Astrocyte (in vitro differentiated cells and primary cell): Measurements from ENCODE around the gene DGAT2. TPM values are rescaled to one million over a fixed set of nuclear protein-coding genes. Genes with fewer than 3 reads are reported as not detected.

Source experiments
- DNase-seq: peaks from one replicate; pipeline ENCODE4 v3.0.0-alpha.2; 2010; ENCODE audit warnings: low read depth
- FAIRE-seq: peaks from 2 replicates; lab custom pipeline; 2011; peaks lifted over from hg19 to GRCh38; lab: Jason Lieb, UNC
- H2AFZ ChIP-seq: 2 replicates; pipeline ENCODE4 v1.6.0; 2012; ENCODE audit warnings: low read depth, low read length, inconsistent platforms
- H3K27ac ChIP-seq: 2 replicates; pipeline ENCODE4 v1.5.1; 2011; ENCODE audit warnings: low read depth, low read length, inconsistent platforms
- H3K27me3 ChIP-seq: 2 replicates; pipeline ENCODE4 v1.6.0; 2011; ENCODE audit warnings: low read length, inconsistent platforms; ENCODE audit not compliant: insufficient read depth
- H3K36me3 ChIP-seq: 2 replicates; pipeline ENCODE4 v1.5.1; 2011; ENCODE audit warnings: low read length, inconsistent platforms; ENCODE audit not compliant: insufficient read depth
- H3K4me1 ChIP-seq: 2 replicates; pipeline ENCODE4 v1.5.1; 2011; ENCODE audit warnings: low read length, inconsistent platforms; ENCODE audit not compliant: insufficient read depth
- H3K4me2 ChIP-seq: 2 replicates; pipeline ENCODE4 v1.6.0; 2012; ENCODE audit warnings: low read length, inconsistent platforms
- H3K4me3 ChIP-seq: 2 replicates; pipeline ENCODE4 v1.5.1; 2011; ENCODE audit warnings: low read depth, mild to moderate bottlenecking, low read length, inconsistent platforms; ENCODE audit not compliant: insufficient read depth
- H3K79me2 ChIP-seq: 2 replicates; pipeline ENCODE4 v1.6.0; 2012; ENCODE audit warnings: mild to moderate bottlenecking, low read length, inconsistent platforms; ENCODE audit not compliant: insufficient read depth
- H3K9ac ChIP-seq: 2 replicates; pipeline ENCODE4 v1.6.0; 2012; ENCODE audit warnings: mild to moderate bottlenecking, low read length, inconsistent platforms
- H3K9me3 ChIP-seq: 2 replicates; pipeline ENCODE4 v1.5.1; 2012; ENCODE audit warnings: low read depth, mild to moderate bottlenecking, low read length, inconsistent platforms; ENCODE audit not compliant: insufficient read depth
- H4K20me1 ChIP-seq: 2 replicates; pipeline ENCODE4 v1.6.0; 2012; ENCODE audit warnings: low read length, inconsistent platforms; ENCODE audit not compliant: insufficient read depth
- H3K27ac Mint-ChIP-seq: one replicate; pipeline ENCODE4 v1.8.0; 2021; ENCODE audit warnings: mild to moderate bottlenecking, mixed read lengths; ENCODE audit not compliant: unreplicated experiment
- H3K27me3 Mint-ChIP-seq: one replicate; pipeline ENCODE4 v1.8.0; 2021; ENCODE audit warnings: low read depth, mixed read lengths; ENCODE audit not compliant: unreplicated experiment
- H3K36me3 Mint-ChIP-seq: one replicate; pipeline ENCODE4 v1.8.0; 2021; ENCODE audit warnings: low read depth, mixed read lengths; ENCODE audit not compliant: unreplicated experiment
- H3K4me1 Mint-ChIP-seq: one replicate; pipeline ENCODE4 v1.8.0; 2021; ENCODE audit warnings: low read depth, mixed read lengths; ENCODE audit not compliant: unreplicated experiment
- H3K4me3 Mint-ChIP-seq: one replicate; pipeline ENCODE4 v1.8.0; 2021; ENCODE audit warnings: mild to moderate bottlenecking, moderate library complexity, mixed read lengths; ENCODE audit not compliant: unreplicated experiment
- H3K9me3 Mint-ChIP-seq: one replicate; pipeline ENCODE4 v1.8.0; 2021; ENCODE audit warnings: mild to moderate bottlenecking, mixed read lengths; ENCODE audit not compliant: unreplicated experiment
- CTCF ChIP-seq: IDR thresholded peaks from 2 replicates; pipeline ENCODE4 v1.5.1; 2011; ENCODE audit warnings: low read depth, mild to moderate bottlenecking, inconsistent platforms, low read length, moderate library complexity; ENCODE audit not compliant: insufficient read depth
- EZH2 ChIP-seq: IDR thresholded peaks from 2 replicates; pipeline ENCODE4 v1.6.1; 2012; ENCODE audit warnings: mild to moderate bottlenecking, low read length, inconsistent platforms; ENCODE audit not compliant: insufficient read depth
- total RNA-seq: library from RNA; stranded (reverse); gene quantifications from 2 replicates; pipeline ENCODE4 v1.2.1, GENCODE V29; 2021

Gene DGAT2
- total RNA-seq, 1 donor from 2014 or later: 0.73 TPM

DNA sequence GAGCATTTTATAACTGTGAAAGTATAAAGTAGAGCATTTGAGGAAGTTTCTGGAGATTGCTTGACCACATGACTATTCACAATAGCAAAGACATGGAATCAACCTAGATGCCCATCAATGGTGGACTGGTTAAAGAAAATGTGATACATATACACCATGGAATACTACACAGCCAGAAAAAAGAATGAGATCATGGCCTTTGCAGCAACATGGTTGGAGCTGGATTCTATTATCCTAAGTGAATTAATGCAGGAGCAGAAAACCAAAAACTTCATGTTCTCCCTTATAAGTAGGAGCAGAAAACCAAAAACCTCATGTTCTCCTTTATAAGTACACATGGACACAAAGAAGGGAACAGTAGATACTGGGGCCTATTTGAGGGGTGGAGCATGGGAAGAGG, 76.7 kb downstream of the DGAT2 start:
- DNase-seq: no peak
- no peak for FAIRE-seq
- no peaks in the 10 kb centered on the region for H3K9me3 Mint-ChIP-seq

GRCh38 chr11:75849894-75850293, 81.3 kb downstream of the DGAT2 start:
- no peak overlapping the region for H3K4me3 ChIP-seq
- H2AFZ ChIP-seq: no peak overlapping the region
- no peak overlapping the region for H3K27ac ChIP-seq
- no peaks in the 10 kb centered on the region for H3K9me3 ChIP-seq
- H3K4me1 ChIP-seq: no peaks in the 10 kb centered on the region
- Mint-ChIP-seq H3K4me3 (no peak overlapping the region), H3K36me3 (no peaks in the 10 kb centered on the region), H3K9me3 (no peaks in the 10 kb centered on the region), H3K27ac (no peak overlapping the region), H3K4me1 (peaks cover 11% of the 10 kb centered on the region), H3K27me3 (no peaks in the 10 kb centered on the region)
- TF ChIP-seq EZH2 (no peak), CTCF (no peak)
- H3K79me2 ChIP-seq: peaks cover 24% of the 10 kb centered on the region
- no peak overlapping the region for H3K4me2 ChIP-seq
- H3K9ac ChIP-seq: no peak overlapping the region
- FAIRE-seq (no peak), DNase-seq (no peak)
- H4K20me1 ChIP-seq: peaks cover 20% of the 10 kb centered on the region
- H3K27me3 ChIP-seq: no peaks in the 10 kb centered on the region
- H3K36me3 ChIP-seq: no peaks in the 10 kb centered on the region

More for the DNA sequence above, 76.7 kb downstream of the DGAT2 start:
- Mint-ChIP-seq H3K4me1 (peaks cover 2% of the 10 kb centered on the region), H3K4me3 (no peak overlapping the region), H3K36me3 (peaks cover 2% of the 10 kb centered on the region), H3K27ac (no peak overlapping the region), H3K27me3 (no peaks in the 10 kb centered on the region)
- Histone ChIP-seq H3K4me3 (no peak overlapping the region), H3K9ac (no peak overlapping the region), H3K79me2 (peaks cover 28% of the 10 kb centered on the region), H2AFZ (no peak overlapping the region), H3K4me2 (no peak overlapping the region), H3K9me3 (no peaks in the 10 kb centered on the region), H3K36me3 (no peaks in the 10 kb centered on the region), H4K20me1 (peaks cover 23% of the 10 kb centered on the region), H3K4me1 (no peaks in the 10 kb centered on the region), H3K27ac (no peak overlapping the region), H3K27me3 (no peaks in the 10 kb centered on the region)
- TF ChIP-seq CTCF (no peak), EZH2 (no peak)

- Histone ChIP-seq H3K4me1 (no peaks in the 10 kb centered on the region), H3K9ac (no peak overlapping the region), H3K27ac (no peak overlapping the region), H3K4me2 (no peak overlapping the region), H3K36me3 (no peaks in the 10 kb centered on the region), H4K20me1 (peaks cover 13% of the 10 kb centered on the region), H3K4me3 (no peak overlapping the region), H3K9me3 (no peaks in the 10 kb centered on the region), H2AFZ (no peak overlapping the region), H3K27me3 (no peaks in the 10 kb centered on the region), H3K79me2 (peaks cover 21% of the 10 kb centered on the region)
- Mint-ChIP-seq H3K27ac (no peak overlapping the region), H3K9me3 (no peaks in the 10 kb centered on the region), H3K4me1 (peaks cover 11% of the 10 kb centered on the region), H3K4me3 (no peak overlapping the region), H3K36me3 (no peaks in the 10 kb centered on the region), H3K27me3 (no peaks in the 10 kb centered on the region)
- DNase-seq: no peak
- no peak for TF ChIP-seq CTCF
- no peak for TF ChIP-seq EZH2
- FAIRE-seq: no peak
These were observed 82.2 kb downstream of the DGAT2 start for GRCh38 chr11:75850787-75851186.
